Vagina (tissue), 2 donors: ENCODE results near the gene ACKR4.

Experiments
- POLR2AphosphoS5 ChIP-seq, 2 donors: sonication (generic); formaldehyde crosslinking; IDR thresholded peaks; one replicate each; pipeline ENCODE4 v1.9.0; 2017; ENCODE audit warnings: antibody characterized with exemption in 2 of 2, mild to moderate bottlenecking in 2 of 2, low read depth in 1 of 2; ENCODE audit not compliant: insufficient read depth in 1 of 2
- TF ChIP-seq, protein P1 (sequence below), 3 experiments: fragments of 450-650 bp in 2 of 3; fragments of 200-600 bp in 1 of 3; sonication (generic) in 1 of 3; IDR thresholded peaks; one replicate each; pipeline ENCODE4 v1.5.1; 2017 to 2019; ENCODE audit warnings: antibody characterized with exemption in 3 of 3, mild to moderate bottlenecking in 2 of 3, moderate library complexity in 2 of 3

DNA sequence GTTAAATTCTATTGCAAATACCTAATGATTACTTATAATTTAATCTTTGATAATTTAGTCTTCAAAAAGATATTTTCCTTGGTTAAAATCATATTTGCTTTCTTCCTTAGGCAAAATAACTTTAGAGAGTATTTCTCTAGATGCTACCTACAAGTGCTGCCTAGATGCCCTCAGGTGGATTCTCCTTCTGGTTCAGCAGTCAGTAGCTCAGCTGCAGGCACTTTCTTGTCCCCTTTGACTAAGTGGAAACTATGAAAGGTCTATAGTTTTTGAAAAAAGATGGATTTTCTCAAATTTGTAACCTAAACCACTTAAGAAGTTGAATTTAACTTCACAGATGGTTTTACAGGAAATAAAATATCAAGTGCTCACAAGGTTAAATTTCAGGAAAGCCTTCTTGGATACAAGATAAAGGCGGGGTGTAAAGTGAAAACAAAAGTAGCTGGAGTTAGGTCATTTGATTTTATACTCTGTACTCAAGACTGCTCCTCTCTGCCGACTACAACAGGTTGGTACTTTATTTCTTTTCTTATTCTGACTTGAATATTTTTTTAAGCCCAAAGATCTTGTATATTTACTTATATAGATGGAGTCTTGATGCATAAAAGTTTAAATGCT lies at the start of gene ACKR4:
- TF ChIP-seq, protein P1, sequence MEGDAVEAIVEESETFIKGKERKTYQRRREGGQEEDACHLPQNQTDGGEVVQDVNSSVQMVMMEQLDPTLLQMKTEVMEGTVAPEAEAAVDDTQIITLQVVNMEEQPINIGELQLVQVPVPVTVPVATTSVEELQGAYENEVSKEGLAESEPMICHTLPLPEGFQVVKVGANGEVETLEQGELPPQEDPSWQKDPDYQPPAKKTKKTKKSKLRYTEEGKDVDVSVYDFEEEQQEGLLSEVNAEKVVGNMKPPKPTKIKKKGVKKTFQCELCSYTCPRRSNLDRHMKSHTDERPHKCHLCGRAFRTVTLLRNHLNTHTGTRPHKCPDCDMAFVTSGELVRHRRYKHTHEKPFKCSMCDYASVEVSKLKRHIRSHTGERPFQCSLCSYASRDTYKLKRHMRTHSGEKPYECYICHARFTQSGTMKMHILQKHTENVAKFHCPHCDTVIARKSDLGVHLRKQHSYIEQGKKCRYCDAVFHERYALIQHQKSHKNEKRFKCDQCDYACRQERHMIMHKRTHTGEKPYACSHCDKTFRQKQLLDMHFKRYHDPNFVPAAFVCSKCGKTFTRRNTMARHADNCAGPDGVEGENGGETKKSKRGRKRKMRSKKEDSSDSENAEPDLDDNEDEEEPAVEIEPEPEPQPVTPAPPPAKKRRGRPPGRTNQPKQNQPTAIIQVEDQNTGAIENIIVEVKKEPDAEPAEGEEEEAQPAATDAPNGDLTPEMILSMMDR (IDR thresholded peaks at IDR 0.05) = no peak
- TF ChIP-seq POLR2AphosphoS5 (IDR thresholded peaks at IDR 0.05; ENCODE audit: insufficient read depth in 1 of 2, low read depth in 1 of 2) = no peak
